GM18867 (cell line): ENCODE data around the gene RTP3.

ENCODE experiments used
- ATAC-seq: cut with Tn5 transposase; IDR thresholded peaks from one replicate; pipeline ENCODE4 v1.9.1; 2021; ENCODE audit warnings: mild to moderate bottlenecking, moderate library complexity; ENCODE audit not compliant: unreplicated experiment

RTP3 gene

GRCh38 chr3:46468753-46469600, 28.8 kb upstream of the RTP3 start:
- no peak for ATAC-seq

- no peak for ATAC-seq
Measured at GRCh38 chr3:46469680-46470357, 28.0 kb upstream of the RTP3 start.

GRCh38 chr3:46470831-46471230, 26.9 kb upstream of the RTP3 start:
- ATAC-seq = no peak

- no peak for ATAC-seq
Measured at GRCh38 chr3:46471371-46471914, 26.3 kb upstream of the RTP3 start.

GRCh38 chr3:46472736-46473135, 25.0 kb upstream of the RTP3 start:
- no peak for ATAC-seq

GRCh38 chr3:46477145-46477544, 20.6 kb upstream of the RTP3 start:
- no peak for ATAC-seq

GRCh38 chr3:46477756-46478155, 20.0 kb upstream of the RTP3 start:
- ATAC-seq = no peak

GRCh38 chr3:46478341-46478740, 19.4 kb upstream of the RTP3 start:
- ATAC-seq = no peak

GRCh38 chr3:46479021-46479420, 18.8 kb upstream of the RTP3 start:
- no peak for ATAC-seq

- ATAC-seq = no peak
Measured at GRCh38 chr3:46479696-46480095, 18.1 kb upstream of the RTP3 start.

GRCh38 chr3:46480491-46481195, 17.1 kb upstream of the RTP3 start:
- no peak for ATAC-seq

GRCh38 chr3:46481636-46482035, 16.1 kb upstream of the RTP3 start:
- no peak for ATAC-seq

- ATAC-seq = no peak
Measured at GRCh38 chr3:46482632-46483350, 15.0 kb upstream of the RTP3 start.

GRCh38 chr3:46483825-46484224, 14.0 kb upstream of the RTP3 start:
- no peak for ATAC-seq

- ATAC-seq = no peak
Measured at GRCh38 chr3:46484388-46484787, 13.4 kb upstream of the RTP3 start.

GRCh38 chr3:46484911-46485778, 12.6 kb upstream of the RTP3 start:
- ATAC-seq = no peak

- ATAC-seq = no peak
Measured at GRCh38 chr3:46485779-46486175, 12.0 kb upstream of the RTP3 start.

- peak; percentile 97 for ATAC-seq
Measured at GRCh38 chr3:46488735-46489361, 8.9 kb upstream of the RTP3 start.

GRCh38 chr3:46489381-46489780, 8.4 kb upstream of the RTP3 start:
- ATAC-seq = no peak
